NCI-H345 treated with DMSO at 0.1 percent for 48 hours (cell line): ENCODE results near the gene CERS2.

Experiments used
- DNase-seq: peaks from one replicate; lab custom pipeline; 2025; ENCODE audit not compliant: unreplicated experiment; lab: John Stamatoyannopoulos, UW

The CERS2 gene

DNA sequence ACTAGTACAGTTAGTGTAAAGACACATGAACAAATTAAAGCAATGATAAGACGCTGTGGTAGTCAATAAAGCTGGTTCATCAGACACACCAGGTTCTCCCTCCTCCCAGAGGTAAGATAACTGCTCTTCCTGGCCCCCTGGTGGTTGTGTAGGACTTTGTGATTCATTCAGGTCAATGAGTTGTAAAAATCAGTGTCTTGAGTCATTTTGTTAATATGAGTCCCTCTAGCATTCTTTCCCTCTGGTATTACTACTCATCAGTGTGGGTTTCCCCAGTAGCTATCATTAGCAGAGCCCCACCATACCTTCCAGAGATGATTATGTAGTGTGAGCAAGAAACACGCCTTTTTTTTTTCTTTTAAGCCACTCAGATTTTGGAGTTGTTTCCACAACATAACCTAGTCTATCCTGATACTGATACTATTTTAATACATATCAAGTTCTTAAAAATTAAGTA is 52.1 kb downstream of the CERS2 start:
- DNase-seq = peak; percentile 85

DNA sequence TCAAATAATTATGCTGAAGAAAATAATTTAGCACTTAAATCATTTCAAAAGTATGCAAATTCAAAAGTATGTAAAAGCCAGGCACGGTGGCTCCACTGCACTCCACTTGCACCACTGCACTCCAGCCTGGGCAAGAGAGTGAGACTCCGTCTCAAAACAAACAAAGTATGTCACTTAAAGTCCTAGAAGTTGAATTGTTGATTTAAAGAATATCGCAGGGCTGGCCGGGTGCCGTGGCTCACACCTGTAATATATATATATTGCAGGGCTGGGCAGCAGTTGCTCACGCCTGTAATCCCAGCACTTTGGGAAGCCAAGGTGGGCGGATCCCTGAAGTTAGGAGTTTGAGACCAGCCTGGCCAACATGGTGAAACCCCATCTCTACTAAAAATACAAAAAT is 57.2 kb downstream of the CERS2 start:
- DNase-seq = no peak
